ENCODE data around the gene SOBP. TPM values are rescaled to one million over a fixed set of nuclear protein-coding genes. Genes with fewer than 3 reads are reported as not detected.

SOBP gene
- total RNA-seq, 4 donors from 2014 or later, result 5.6 to 21.4 (median 18.1) TPM

DNA sequence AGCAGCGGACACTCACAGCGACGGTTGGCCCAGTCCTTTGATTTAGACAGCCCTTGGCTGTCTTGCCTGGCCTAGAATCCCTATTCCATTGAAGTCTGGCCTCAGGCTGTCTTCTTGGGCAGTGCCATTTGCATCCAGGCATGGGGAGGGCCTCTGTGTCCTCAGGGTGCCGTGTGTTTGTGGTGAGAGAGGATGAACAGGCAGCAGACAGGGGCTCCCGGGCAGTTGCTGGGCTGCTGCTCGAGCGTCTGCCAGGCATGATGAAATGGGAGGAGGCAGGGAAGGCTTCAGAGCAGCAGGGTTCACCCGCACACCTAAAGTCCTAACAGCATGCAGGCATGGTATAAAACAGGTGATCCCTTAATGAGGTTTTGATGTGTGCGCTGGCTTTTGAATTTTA is 126.9 kb downstream of the SOBP start:
- Histone ChIP-seq H3K27me3 (no peaks in the 10 kb centered on the region), H3K4me3 (replicated peaks in 1 of 3) (no peak overlapping the region), H3K27ac (no peak overlapping the region), H3K4me1 (peaks cover 6 to 12% of the 10 kb centered on the region in 2 donors), H3K36me3 (no peaks in the 10 kb centered on the region), H3K9me3 (no peaks in the 10 kb centered on the region)
- DNase-seq, result no peak
- intact Hi-C loops (cut with DNase I), result no loop called here
- no peak for TF ChIP-seq POLR2A (IDR thresholded peaks at IDR 0.05)
- TF ChIP-seq, protein P1, sequence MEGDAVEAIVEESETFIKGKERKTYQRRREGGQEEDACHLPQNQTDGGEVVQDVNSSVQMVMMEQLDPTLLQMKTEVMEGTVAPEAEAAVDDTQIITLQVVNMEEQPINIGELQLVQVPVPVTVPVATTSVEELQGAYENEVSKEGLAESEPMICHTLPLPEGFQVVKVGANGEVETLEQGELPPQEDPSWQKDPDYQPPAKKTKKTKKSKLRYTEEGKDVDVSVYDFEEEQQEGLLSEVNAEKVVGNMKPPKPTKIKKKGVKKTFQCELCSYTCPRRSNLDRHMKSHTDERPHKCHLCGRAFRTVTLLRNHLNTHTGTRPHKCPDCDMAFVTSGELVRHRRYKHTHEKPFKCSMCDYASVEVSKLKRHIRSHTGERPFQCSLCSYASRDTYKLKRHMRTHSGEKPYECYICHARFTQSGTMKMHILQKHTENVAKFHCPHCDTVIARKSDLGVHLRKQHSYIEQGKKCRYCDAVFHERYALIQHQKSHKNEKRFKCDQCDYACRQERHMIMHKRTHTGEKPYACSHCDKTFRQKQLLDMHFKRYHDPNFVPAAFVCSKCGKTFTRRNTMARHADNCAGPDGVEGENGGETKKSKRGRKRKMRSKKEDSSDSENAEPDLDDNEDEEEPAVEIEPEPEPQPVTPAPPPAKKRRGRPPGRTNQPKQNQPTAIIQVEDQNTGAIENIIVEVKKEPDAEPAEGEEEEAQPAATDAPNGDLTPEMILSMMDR (IDR thresholded peaks at IDR 0.05), result no peak
- 93 to 95% methylated on average over 9 of the region's 9 CpGs for WGBS, 2 donors

DNA sequence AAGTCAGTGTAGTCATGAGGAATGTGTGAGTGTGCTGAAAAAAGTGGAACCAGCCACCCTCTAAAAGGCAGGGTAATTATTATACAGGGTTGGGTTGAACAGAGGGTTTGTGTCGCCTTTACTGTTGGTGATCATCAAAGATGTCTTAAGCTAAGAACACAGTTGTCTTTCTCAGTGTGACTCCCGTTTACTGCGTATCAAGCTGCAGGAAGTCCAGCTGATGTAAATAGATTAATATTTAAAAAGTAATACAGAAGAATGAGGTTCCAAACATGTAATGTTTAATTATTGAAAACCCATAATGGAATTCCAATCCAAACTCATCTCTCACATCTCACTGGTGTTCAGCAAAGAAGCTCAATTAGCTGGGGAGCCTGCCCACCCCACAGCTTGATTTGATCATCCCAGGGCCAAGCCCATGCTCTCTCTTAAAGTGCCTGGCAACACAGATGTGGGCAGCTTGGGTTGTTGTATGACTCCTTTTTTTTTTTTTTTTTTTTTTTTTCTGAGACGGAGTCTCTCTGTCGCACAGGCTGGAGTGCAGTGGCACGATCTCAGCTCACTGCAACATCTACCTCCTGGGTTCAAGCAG is 127.5 kb downstream of the SOBP start:
- no peaks in the 10 kb centered on the region for H3K36me3 ChIP-seq
- intact Hi-C loops (cut with DNase I), result no loop called here
- no peaks in the 10 kb centered on the region for H3K9me3 ChIP-seq
- H3K4me1 ChIP-seq, result peaks cover 5 to 6% of the 10 kb centered on the region in 2 donors
- no peaks in the 10 kb centered on the region for H3K27me3 ChIP-seq
- no peak for DNase-seq
- H3K4me3 ChIP-seq (replicated peaks in 1 of 3), result no peak overlapping the region
- WGBS, 2 donors, result 95 to 100% methylated on average over 6 of the region's 6 CpGs
- no peak for TF ChIP-seq POLR2A (IDR thresholded peaks at IDR 0.05)
- TF ChIP-seq, protein P1 (IDR thresholded peaks at IDR 0.05), result no peak
- no peak overlapping the region for H3K27ac ChIP-seq

DNA sequence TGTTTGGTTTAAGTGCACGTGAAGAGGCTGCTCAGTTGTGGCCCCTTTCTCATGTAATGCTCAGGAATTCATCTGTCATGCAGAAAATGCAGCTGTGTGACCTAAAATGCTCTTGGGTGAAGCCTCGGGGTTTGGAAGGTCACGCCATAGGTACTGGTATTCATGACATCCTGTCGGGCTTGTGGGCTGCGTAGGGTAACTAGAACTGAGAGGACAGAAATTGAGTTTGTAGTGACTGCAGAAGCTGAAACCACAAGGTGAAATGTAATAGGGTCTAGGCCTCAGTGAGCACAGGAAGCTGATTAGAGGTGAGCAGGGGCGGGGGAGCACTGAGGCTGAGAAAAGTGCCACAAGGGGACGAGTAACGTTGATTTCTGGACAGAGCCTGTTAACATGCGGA is 128.8 kb downstream of the SOBP start:
- no peak for DNase-seq
- intact Hi-C loops (cut with DNase I), result no loop called here
- H3K4me1 ChIP-seq, result no peaks in the 10 kb centered on the region
- WGBS, 2 donors, result 86 to 92% methylated on average over 9 of the region's 9 CpGs
- H3K4me3 ChIP-seq (replicated peaks in 1 of 3), result no peak overlapping the region
- no peak overlapping the region for H3K27ac ChIP-seq
- TF ChIP-seq, protein P1 (IDR thresholded peaks at IDR 0.05), result no peak
- no peak for TF ChIP-seq POLR2A (IDR thresholded peaks at IDR 0.05)
- no peaks in the 10 kb centered on the region for H3K36me3 ChIP-seq
- no peaks in the 10 kb centered on the region for H3K9me3 ChIP-seq
- no peaks in the 10 kb centered on the region for H3K27me3 ChIP-seq

DNA sequence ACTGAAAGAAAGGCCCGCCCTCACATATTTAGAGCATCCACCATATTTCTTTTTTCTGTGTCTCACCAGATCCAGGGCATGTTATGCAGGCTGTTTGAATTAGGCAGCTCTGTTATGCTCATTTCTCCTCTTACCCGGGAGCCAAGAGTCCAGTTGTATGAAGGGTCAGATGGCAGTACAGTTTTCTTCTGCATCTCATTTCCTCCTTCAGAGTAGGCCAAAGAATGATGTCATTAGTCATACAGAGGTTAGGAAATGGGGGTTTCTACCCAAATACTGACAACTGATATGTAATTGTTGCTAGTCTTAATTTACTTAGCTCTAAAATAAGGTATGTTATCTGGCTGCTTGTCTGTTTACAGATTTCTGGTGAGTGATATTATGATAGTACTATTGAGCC is 130.8 kb downstream of the SOBP start:
- Histone ChIP-seq H3K4me3 (replicated peaks in 1 of 3) (no peak overlapping the region), H3K27me3 (no peaks in the 10 kb centered on the region), H3K36me3 (no peaks in the 10 kb centered on the region), H3K4me1 (peaks cover 11 to 13% of the 10 kb centered on the region in 2 donors), H3K9me3 (no peaks in the 10 kb centered on the region), H3K27ac (no peak overlapping the region)
- intact Hi-C loops (cut with DNase I), result no loop called here
- DNase-seq, result no peak
- TF ChIP-seq POLR2A (IDR thresholded peaks at IDR 0.05), result no peak
- TF ChIP-seq, protein P1 (IDR thresholded peaks at IDR 0.05), result no peak
- 79 to 80% methylated on average over 2 of the region's 2 CpGs for WGBS, 2 donors

DNA sequence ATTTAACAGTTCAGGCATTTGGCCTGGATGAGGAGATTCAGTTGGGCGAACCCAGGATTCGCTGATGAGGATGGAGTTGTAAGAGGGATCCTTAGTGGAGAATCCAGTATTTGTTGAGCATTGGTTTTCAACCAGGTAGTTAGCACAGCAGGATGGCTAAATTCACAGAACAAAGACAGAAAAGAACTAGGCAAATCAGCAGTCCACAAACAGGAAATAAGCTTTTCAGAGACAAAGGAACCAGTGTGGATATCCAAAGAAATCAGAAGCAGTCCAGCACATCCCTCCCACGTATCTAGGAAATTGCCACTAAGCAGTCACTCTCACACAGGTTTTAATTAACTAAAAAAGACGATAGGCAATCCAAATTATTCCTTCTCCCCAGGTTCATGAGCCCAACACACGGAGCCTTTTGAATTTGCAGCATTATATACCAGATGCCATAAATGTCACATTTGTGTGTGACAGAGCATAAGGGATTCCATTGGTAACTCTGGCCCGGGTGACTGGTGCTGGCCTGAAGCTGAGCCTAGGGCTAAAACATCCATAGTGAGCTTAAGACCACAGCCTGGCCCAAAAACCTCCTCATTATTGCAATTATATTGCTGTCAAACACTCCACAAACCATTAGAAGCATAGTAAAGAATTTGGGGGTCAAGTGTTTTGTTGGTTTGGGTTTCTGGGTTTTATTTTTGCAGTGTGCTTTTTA is 131.5 kb downstream of the SOBP start:
- Histone ChIP-seq H3K27ac (no peak overlapping the region), H3K36me3 (no peaks in the 10 kb centered on the region), H3K9me3 (no peaks in the 10 kb centered on the region), H3K4me3 (replicated peaks in 1 of 3) (no peak overlapping the region), H3K27me3 (no peaks in the 10 kb centered on the region), H3K4me1 (peaks cover 16 to 18% of the 10 kb centered on the region in 2 donors)
- TF ChIP-seq, protein P1 (IDR thresholded peaks at IDR 0.05), result no peak
- no peak for TF ChIP-seq POLR2A (IDR thresholded peaks at IDR 0.05)
- intact Hi-C loops (cut with DNase I), result no loop called here
- WGBS, 2 donors, result 82 to 83% methylated on average over 6 of the region's 6 CpGs
- DNase-seq, result no peak

All from thyroid gland (tissue), 4 donors.